NCI-H187 treated with DMSO at 0.1 percent for 48 hours (cell line): ENCODE data around the gene ATAT1.

Source experiments
- DNase-seq: peaks from one replicate; lab custom pipeline; 2025; lab: John Stamatoyannopoulos, UW

Gene ATAT1

DNA sequence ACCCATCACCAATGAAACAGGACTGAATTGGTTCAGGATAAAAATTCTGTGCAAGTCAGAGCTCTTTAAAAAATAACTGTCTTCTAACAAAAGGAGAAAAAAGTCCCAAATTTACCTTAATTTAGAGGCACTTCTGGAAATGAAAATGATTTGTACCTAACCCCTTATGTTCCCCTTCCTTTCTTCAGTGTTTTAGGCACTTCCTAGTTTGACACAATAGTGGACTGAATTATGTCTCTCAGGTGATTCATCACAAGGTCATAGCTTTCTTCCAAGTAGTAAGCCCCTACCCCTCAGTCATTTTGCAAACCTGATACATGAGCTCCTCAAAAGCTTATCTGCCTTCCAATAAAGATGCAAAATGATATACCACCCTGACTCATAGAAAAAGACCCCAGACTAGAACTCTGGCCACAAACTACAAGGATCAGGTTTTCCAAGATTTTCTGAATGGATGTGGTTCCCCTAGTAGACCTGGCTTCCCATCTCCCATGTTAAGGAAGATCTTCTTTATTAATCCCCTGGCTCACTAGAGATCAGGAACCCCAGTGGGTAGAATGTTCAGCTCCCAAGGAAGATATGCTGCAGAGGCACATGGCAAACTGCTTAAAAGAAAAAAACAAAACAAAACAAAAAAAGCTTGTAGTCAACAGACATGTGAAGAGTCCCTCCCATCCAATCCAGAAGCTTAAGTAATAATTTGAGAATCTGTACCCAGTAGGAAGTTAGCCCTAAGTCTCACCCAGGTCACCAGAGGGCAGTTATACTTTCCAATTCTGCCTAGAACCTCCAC, 13.2 kb upstream of the ATAT1 start:
- no peak for DNase-seq

DNA sequence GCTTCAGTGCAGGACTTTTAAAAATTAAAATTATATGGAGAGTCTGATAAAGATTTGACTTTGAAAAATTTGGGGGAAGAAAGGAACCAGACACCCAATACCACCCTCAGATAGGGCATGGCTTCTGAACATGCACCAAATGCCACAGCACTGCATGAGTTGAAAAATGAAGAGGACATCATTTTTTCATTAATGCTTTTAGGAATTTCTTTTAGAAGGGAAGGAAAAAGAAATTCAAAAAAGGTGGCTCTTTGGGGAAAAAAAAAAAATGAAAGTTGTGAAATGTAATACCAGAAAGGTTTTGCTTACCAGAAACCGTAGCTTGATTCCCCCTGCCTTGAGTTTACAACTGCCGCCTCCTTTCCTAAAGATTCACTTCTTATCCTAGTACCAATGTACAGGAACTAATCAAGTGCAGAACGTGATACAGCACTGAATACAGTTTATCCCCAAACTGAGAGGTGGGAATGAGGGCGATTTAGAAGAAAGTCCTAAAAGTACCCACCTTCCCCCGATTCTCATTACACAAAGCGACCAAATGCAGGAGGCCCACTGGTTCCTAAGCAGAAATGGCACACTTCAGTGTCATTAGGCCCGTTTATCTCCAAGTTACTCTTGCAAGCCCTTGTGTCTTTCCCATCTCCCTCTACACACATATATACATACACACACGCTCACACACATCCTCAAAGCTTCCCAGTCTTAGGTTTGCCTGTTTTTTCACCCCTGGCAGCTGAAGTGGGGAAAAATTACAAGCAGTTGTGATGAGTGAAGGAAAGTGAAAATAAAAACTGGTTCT, 12.4 kb upstream of the ATAT1 start:
- no peak for DNase-seq

DNA sequence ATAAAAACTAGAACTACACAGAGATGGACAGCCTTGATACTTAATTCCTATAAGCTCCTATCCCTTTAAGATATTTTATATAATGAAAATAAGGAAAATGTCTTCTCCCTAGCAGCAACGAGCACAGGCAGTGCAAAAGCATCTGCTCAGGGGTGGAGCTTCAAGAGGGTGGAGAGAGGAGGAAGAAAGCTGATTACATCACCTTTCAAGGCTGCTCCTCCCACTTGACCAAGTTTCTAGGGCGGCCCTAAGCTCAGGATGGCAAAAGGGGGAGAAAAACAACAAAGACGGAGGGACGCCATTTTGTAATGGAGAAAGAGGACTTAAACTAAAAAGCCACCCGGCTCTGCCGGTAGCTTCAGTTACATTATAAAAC, 11.8 kb upstream of the ATAT1 start:
- peak; percentile 94 for DNase-seq

DNA sequence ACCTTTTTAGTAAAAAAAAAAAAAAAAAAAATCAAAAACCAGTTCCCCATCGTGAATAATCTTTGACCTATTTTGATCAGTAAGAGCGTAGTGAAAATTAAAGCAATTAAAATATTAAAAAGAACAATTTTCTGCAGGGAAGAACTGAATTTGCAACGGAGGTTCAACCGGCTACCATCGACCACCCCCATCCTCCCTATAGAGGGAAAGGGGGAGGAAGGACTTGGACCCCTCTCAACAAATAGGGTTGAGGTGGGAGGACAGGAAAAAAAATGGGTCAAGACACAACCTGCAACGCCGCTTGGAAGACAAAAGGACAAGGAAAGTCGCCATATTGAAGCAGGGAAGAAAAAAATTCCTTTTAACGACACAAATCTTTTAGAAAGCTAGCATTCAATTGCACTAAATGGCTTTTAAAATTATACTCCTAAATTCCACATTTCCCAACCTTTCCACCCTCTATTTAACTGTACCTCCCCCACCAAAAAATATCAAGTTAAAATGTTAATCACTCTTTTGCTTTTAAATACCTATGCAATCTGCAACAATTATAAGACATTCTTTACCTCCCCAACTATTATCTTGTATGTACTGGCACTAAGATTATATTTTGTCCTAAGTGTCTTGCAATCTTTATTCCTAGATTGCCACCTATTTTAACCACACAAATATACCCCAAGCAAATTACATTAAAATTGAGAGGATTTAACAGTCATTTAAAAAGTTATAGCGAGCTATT, 11.3 kb upstream of the ATAT1 start:
- no peak for DNase-seq

DNA sequence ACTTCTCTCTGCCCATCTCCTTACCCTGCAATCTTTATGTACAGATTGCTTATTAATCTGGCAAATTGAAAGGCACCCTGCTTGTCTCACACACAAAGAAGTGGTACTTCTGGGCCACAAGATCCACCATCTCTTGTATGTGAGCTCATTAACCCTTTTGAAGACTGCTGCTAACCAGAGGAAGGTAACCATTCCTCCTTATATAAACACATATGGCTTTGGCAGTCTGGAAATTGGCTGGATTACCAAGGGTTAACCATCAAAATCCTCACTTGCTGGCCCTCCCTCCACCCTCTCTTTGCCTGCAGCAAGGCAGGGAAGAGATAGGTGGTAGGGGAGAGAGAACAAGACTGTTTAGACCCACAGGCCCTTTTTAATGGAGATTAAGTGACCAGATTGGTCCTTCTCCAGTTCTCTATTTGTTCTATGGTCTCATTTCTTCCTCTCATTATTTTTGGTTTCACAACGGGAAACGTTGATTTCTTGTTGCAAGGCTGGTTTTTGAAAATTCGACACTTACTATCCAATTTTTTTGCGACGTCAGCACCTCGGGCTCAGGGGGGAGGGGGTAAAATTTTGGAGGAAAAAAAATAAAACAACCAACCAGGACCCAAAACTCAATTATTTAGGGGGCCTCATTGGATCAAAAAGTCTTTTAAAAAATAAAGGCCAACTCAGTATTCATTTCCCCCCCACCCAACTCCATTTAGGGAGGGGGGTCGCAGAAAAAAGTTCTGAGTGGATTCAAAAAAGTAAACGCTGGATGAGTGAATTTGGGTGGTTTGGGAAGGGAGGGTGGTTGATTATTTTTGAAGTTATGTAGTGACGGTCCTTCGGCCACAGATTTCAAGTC, 10.5 kb upstream of the ATAT1 start:
- DNase-seq, result no peak

DNA sequence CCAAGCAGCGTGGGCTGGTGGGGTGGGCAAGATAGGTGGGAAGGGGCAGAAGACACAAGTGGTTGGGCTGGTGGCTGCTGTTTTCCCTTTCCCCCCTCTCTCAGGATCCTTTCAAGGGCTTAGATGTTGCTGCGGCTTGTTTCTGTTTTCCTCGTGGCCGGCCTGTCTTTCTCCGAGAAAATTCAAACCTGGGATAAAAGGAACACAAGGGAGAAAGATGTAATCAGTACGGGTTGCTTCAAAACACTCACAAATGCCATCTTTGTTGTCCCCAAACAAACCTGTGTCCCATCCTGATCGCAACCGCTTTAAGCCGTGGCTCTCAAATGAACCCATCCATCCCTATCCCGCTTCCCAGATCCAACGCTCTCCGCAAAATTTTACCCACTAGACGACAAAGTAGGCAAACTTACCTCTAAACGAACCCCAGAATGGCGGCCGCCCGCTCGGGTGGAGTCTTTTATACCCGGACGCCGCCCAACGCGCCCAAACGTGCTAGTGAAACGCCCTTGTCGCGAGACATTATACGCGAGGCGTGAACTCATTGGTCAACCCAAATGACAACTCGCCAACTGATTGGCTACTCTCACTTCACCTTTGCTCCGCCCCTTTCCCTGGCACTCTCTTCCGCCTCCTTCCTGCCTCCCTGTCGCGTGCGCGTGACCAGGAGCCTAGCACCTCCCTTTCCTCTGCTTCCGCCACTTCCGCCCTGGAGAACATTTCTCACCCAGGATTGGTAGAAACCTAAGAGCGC, 9.7 kb upstream of the ATAT1 start, which contains the start of gene PPP1R10:
Gene PPP1R10 (minus strand): TSS at position 433 of the 754 bp plus-strand sequence. CDS start 7,299 bp downstream, outside the sequence.
- DNase-seq, result peak; percentile 99

DNA sequence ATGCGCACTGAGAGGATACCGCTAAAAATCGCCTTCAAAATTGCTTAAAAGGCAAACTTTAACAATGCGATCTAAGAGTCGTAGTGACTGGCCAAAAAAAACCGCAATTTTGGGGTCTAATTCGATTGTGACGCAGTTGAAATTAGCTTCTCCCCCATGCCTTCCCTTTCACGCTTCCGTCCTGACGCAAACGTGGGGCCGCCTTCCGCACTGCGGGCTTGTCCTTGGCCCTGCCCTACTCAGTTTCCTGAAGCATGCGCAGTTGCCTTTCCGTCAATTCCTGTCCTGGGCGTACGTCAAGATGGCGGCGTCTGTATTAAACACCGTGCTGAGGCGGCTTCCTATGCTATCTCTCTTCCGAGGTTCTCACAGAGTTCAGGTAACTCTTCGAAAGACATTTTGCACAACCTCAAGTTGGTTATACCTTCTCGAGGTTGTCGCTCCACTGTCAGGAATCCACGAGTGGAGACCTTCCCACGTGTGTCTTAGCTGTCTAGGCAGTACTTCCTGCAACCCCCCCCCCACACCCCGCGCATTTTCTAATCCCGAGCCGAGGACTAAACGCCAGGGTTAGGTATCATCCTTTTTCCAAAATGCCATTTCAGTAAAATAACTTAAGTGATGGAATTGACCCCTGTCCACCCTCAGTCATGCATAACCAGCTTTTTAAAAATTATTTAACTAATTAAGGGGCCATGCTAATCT, 9.0 kb upstream of the ATAT1 start, which contains the start of gene MRPS18B:
Gene MRPS18B (plus strand): TSS at position 276 of the 705 bp plus-strand sequence. CDS start 26 bp downstream, at position 302.
- DNase-seq, result peak; percentile 79

DNA sequence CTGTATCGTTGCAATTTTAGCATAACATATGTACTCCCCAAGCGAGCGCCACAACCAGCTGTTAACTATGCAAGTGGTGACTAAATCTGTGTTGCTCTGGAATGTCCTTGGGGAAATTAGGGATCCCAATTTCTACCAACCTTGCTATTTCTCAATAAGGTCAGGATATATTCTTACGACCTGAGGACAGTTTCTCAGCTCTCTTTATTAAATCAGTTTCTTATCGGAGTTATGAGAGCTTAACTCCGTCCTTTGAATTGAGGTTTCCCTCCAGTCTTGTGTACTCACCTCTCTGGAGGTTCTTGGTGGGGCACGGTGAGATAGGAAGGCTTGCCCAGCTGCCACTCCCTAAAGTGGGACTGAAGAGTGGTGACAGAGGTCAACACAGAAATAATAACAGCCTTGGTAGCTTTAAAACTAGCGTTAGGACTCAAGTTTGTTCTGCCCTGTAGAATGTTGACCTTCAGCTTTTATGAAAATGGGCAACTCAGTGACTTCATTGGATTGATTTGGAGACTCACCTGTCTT, 8.3 kb upstream of the ATAT1 start:
- DNase-seq, result no peak

DNA sequence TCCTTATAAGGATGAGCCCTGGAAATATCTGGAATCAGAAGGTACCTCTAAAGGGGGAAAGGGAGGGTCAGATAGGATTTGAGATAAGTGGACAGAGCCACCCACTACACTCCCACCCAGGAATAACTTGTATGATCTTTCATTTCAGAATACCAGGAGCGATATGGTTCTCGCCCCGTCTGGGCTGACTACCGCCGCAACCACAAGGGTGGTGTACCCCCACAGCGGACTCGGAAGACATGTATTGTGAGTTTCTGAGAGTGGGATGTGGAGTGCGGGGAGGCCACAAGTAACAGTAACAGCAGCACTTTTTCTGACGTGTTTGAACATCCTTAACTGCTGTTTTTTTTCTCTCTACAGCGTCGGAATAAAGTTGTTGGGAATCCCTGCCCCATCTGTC, 7.1 kb upstream of the ATAT1 start:
- DNase-seq, result no peak

DNA sequence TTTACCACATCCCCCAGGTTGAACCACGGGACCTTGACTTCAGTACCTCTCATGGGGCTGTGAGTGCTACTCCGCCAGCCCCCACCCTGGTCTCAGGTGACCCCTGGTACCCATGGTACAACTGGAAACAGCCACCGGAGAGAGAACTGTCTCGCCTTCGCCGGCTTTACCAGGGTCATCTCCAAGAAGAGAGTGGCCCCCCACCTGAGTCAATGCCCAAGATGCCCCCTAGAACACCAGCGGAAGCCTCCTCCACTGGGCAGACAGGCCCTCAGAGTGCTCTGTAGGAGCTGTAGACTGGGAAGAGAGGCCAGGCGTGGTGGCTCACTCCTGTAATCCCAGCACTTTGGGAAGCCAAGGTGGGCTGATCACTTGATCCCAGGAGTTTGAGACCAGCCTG, 1.2 kb upstream of the ATAT1 start:
- DNase-seq, result no peak

DNA sequence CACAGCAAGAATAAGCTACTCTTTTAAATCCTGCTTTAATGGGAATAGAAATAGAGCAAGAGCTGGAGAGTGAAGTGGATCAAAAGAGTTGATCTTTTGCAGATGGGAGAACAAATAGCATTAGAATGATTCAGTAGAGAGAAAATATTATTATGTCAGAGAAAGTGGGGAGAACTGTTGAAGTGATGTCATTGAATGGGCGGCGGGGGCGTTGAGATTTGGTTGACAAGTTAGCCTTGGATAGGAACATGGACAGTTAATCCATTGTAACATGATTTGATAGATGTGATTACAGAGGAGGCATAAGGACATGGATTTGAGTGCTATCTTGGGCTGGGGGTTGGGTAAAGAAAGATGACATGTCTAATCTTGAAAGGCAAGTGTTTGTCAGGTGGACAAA, 9.2 kb downstream of the ATAT1 start:
- no peak for DNase-seq

DNA sequence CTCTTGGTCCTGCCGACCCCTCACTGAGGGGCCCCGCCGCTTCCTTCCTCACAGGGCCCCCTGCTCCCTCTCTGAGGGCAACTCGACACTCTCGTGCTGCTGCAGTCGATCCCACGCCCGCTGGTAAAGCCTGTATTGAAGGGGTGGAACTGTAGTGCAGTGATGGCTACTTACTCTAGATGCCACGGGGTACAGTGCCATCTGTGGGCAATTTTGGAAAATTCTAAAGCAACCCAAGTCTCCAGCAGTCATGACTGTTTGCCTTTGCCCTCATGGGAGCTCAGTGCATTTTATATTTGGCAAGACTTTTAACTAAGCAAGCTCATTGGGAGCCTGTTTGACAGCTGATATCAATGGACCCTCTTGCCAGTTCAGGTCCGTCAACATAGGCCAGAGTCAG, 13.8 kb downstream of the ATAT1 start:
- DNase-seq, result no peak

DNA sequence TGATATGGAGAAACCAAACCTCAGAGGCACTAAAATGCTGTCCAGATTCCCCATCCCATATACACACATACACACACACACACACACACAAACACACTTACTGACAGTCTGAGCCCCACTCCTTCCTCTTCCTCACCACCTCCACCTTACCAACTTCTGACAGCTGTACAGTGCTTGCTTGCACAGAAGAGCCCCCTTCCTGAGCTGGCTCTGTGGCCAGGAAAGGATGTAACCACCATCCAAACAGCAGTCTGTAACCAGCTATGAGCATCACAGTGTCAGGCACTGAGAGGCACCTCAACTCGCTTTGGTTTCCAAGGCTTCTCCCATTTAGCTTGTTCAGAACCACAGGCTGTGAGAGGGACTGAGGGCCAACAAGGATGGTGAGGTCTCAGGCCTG, 14.4 kb downstream of the ATAT1 start:
- no peak for DNase-seq

DNA sequence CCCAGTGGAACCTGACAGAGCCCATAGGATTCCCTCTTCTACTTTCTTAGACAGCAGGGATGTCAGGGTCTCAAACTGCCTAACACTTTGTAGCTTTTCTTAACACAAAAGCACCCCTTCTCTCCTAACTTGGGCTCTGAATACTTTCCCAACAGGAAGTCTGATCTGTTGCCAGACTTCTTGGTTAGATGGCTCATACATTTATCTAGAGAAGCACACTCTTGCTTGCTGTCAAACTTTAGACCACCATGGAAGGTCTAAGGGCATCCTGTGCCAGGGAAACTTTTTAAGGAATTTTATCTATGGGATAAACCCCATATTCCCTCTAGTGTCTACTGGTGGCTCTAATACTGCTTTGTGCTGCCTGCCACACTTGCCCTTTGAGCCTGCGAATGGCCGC, 17.0 kb downstream of the ATAT1 start:
- DNase-seq, result no peak

DNA sequence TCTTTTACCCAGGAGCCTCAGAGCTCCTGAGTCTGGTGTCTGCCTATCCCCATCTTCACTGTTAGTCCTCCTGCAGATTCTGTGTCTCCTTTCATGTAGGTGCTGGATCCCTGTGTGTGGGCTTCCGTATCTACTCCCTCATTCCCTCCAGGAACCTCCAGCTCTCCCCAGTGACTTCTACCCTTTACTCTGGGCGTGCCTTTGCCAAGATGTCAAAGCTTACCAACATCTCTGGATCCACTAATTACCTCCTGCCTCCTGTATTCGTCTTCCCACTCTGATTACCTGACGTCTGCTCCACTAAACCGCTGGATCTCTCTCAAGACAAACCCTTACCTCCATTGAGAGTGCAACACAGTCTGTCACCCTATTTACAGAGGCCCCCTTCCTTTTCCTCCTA, 18.1 kb downstream of the ATAT1 start:
- DNase-seq, result no peak

DNA sequence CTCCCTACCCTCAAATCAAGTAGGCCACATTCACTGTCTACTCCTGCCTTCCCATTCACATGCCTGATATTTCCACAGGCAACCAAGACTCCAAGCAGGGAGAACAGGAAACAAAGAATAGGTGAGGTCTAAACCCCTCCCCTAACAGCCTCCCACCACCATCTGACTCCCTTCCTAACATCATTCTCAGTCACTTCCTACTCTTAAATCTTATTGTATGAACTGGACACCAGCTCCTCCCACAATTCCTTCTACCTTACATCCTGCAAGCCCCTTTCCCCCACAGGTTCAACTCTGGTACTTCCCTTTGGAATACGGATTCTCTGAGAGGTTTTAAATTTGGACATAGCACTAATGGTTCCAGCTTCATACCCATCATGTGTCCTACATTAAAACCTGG, 19.3 kb downstream of the ATAT1 start:
- no peak for DNase-seq

DNA sequence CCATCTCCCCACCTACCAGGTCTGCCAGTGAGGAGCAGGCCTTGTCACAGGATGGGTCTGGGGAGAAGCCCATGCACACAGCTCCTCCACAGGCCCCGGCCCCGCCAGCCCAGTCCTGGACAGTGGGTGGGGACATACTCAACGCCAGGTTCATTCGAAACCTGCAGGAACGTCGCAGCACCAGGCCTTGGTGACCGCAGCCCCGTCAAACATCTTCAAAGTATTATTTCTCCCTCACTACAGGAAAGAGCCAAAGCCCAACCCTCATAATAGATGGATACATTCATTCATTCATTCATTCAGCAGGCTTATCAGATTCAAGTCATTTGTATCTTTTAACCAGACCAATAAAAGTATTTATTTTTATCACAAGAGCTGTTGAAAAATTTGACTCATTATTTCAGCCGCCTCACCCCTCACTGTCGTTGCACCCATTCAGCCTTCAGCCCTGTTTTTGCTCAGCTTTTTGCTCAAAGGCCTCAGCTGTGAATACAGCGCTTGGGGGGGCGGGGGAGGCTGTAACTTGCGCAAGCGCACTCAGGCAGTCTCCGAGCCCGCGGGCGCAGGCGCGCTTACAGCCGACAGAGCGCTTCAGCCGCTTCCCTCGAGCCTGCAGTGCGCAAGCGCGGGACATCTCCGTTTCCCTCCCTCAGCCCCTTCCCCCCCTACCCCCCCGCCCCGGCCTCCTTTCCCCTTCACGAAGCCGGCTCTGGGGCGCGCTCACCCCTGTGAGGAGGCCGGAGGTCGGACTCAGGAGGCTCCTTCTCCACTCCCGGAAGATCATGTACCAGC, 20.0 kb downstream of the ATAT1 start, which contains the start of gene C6orf136:
Gene C6orf136 (plus strand): TSS at position 684 of the 792 bp plus-strand sequence. CDS start 99 bp downstream, at position 783.
- DNase-seq, result peak; percentile 65

DNA sequence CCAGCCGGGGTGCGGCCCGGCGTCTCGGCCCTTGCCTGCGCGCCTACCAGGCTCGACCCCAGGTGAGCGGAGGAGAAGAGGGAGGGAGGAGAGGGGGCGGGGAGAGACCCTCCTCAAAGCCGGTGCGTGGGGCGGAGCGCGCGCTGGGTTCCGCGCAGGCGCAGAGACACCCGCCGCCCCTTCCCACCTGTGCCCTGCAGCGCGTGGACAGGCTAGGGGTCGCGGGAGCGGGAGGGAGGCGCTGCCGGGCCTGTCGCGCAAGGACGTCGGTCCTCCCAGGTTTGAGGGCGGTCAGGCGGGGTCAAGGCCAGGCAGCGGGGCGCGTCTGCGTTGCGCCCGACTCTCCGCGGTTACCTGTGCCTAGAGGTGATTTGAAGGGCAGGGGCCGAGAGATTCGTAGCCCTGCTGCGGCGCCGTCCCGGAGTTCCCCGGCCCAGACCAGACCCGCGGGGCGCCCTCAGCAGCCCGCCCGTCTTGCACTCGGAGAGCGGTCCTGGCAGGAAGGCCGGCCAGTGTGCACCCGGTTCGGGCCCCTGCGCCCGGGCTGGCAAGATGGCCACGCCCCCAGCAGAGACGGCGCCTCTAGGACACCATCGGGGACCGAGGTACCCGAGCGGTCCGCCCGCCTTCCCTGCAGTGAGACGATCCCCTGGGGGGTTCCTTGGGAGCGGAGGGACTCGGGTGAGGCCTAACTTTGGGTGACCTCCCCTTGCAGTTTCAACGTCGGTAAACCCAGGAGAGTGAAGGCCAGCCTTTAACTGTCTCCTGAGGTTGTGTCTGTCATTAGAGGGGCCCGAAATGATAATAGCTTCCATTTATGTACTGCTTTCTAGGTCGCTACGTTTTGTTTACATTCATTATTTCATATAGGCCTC, 20.8 kb downstream of the ATAT1 start:
- DNase-seq, result no peak
